Measurements from ENCODE around the gene MAGEA11. TPM values are rescaled to one million over a fixed set of nuclear protein-coding genes. Genes with fewer than 3 reads are reported as not detected.
"Not testable (repeated sequence)": the region's sequence is repeated elsewhere in the genome, so short reads cannot be mapped to it uniquely, and the experiment has no call there.

Gene MAGEA11
- total and polyA plus RNA-seq, 2 of the 4 experiments (the other 2 are of a cell fraction), result not detected

GRCh38 chrX:149757206-149758067 lies 45.6 kb downstream of the MAGEA11 start (continued):
- TF ChIP-seq MXI1 (IDR thresholded peaks at IDR 0.05; ENCODE audit: borderline replicate concordance, low read depth, low read length), result no peak

GRCh38 chrX:149758068-149758714 lies 46.3 kb downstream of the MAGEA11 start:
- Histone ChIP-seq H3K9me3 (ENCODE audit: control insufficient read depth, insufficient read depth, low read length) (no peaks in the 10 kb centered on the region; the same call in 1 of the 2 replicates), H2AFZ (replicated peaks; ENCODE audit: low read length, poor library complexity) (no peak overlapping the region), H2BK120ac (ENCODE audit: low read depth, low read length) (no peak overlapping the region), H2BK15ac (ENCODE audit: low read depth, low read length) (no peak overlapping the region), H3K79me1 (ENCODE audit: low read depth in 1 of 2, low read length in 2 of 2) (no peaks in the 10 kb centered on the region), H3K9me1 (ENCODE audit: insufficient read depth, low read length) (no peaks in the 10 kb centered on the region), H3K4me1 (ENCODE audit: control insufficient read depth, insufficient read depth, low read length) (no peaks in the 10 kb centered on the region), H3K36me3 (ENCODE audit: control insufficient read depth, insufficient read depth, low read length) (no peaks in the 10 kb centered on the region), H3K4me3 (ENCODE audit: insufficient read depth, low read depth, low read length) (no peak overlapping the region), H2AK5ac (ENCODE audit: low read depth, low read length) (no peak overlapping the region), H3K56ac (ENCODE audit: extremely low read depth, insufficient read depth, low read length) (no peak overlapping the region), H3K14ac (replicated peaks; ENCODE audit: low read depth, low read length) (no peak overlapping the region), H4K8ac (ENCODE audit: low read depth in 2 of 2, low read length in 2 of 2) (no peak overlapping the region), H3K23ac (ENCODE audit: low read depth, low read length) (no peak overlapping the region), H3K27me3 (ENCODE audit: control insufficient read depth, insufficient read depth, low read length) (no peaks in the 10 kb centered on the region), H2BK5ac (ENCODE audit: low read depth, low read length, poor library complexity, severe bottlenecking) (no peak overlapping the region), H4K91ac (ENCODE audit: insufficient read depth, low read depth, low read length) (no peak overlapping the region), H4K20me1 (ENCODE audit: insufficient read depth, low read length) (no peaks in the 10 kb centered on the region), H3K18ac (ENCODE audit: low read depth, low read length) (no peak overlapping the region), H2BK20ac (ENCODE audit: low read depth, low read length) (no peak overlapping the region), H3K9ac (ENCODE audit: low read depth, low read length) (no peak overlapping the region), H3K4me2 (ENCODE audit: low read depth, low read length) (no peak overlapping the region), H4K5ac (ENCODE audit: low read depth, low read length) (no peak overlapping the region), H3K4ac (ENCODE audit: low read depth, low read length) (no peak overlapping the region), H2AK9ac (replicated peaks; ENCODE audit: low read depth, low read length, poor library complexity) (no peak overlapping the region), H3K27ac (ENCODE audit: insufficient read depth, low read length) (no peak overlapping the region)
- no peak for DNase-seq
- ChIA-PET CTCF (no interaction called here), POLR2A (ENCODE audit: unreplicated experiment) (no interaction called here)
- TF ChIP-seq MXI1 (IDR thresholded peaks at IDR 0.05; ENCODE audit: borderline replicate concordance, low read depth, low read length), result no peak
- no TSS peak for BruUV-seq (replicated peaks)
- ATAC-seq (ENCODE audit: low read depth), result no peak
- intact Hi-C loops (cut with micrococcal nuclease) (no loop called here), dilution Hi-C loops (cut with HindIII; ENCODE audit: low sequenced_read_pairs, unreplicated experiment) (no loop called here), in situ Hi-C loops (cut with MboI; ENCODE audit: low sequenced_read_pairs) (loop anchor here (25.0 kb wide), 1 partner anchor 104 kb away; no protein-coding TSS in a partner anchor)
- WGBS, 2 experiments (ENCODE audit: extremely low coverage in 2 of 2, insufficient read length in 1 of 2), result 87% methylated on average over 10 of the region's 18 CpGs; no CpG with 5 or more reads in 1 of the 2 experiments

GRCh38 chrX:149758715-149759078 lies 46.8 kb downstream of the MAGEA11 start:
- H3K27me3 ChIP-seq (ENCODE audit: control insufficient read depth, insufficient read depth, low read length); H2AFZ ChIP-seq (replicated peaks; ENCODE audit: low read length, poor library complexity); H3K4ac ChIP-seq (ENCODE audit: low read depth, low read length); H3K14ac ChIP-seq (replicated peaks; ENCODE audit: low read depth, low read length); H4K5ac ChIP-seq (ENCODE audit: low read depth, low read length); H3K4me3 ChIP-seq (ENCODE audit: insufficient read depth, low read depth, low read length); intact Hi-C loops (cut with micrococcal nuclease); H3K36me3 ChIP-seq (ENCODE audit: control insufficient read depth, insufficient read depth, low read length); H3K27ac ChIP-seq (ENCODE audit: insufficient read depth, low read length); H2BK5ac ChIP-seq (ENCODE audit: low read depth, low read length, poor library complexity, severe bottlenecking); H3K9me3 ChIP-seq (ENCODE audit: control insufficient read depth, insufficient read depth, low read length); H2AK5ac ChIP-seq (ENCODE audit: low read depth, low read length); DNase-seq; H4K20me1 ChIP-seq (ENCODE audit: insufficient read depth, low read length); H3K23ac ChIP-seq (ENCODE audit: low read depth, low read length); H3K9ac ChIP-seq (ENCODE audit: low read depth, low read length); POLR2A ChIA-PET (ENCODE audit: unreplicated experiment); H3K79me1 ChIP-seq (ENCODE audit: low read depth in 1 of 2, low read length in 2 of 2); H3K9me1 ChIP-seq (ENCODE audit: insufficient read depth, low read length); H2BK120ac ChIP-seq (ENCODE audit: low read depth, low read length); H4K91ac ChIP-seq (ENCODE audit: insufficient read depth, low read depth, low read length); H3K56ac ChIP-seq (ENCODE audit: extremely low read depth, insufficient read depth, low read length); H2AK9ac ChIP-seq (replicated peaks; ENCODE audit: low read depth, low read length, poor library complexity); BruUV-seq (replicated peaks); H3K4me2 ChIP-seq (ENCODE audit: low read depth, low read length); H3K4me1 ChIP-seq (ENCODE audit: control insufficient read depth, insufficient read depth, low read length); H3K18ac ChIP-seq (ENCODE audit: low read depth, low read length); H4K8ac ChIP-seq (ENCODE audit: low read depth in 2 of 2, low read length in 2 of 2); CTCF ChIA-PET; H2BK20ac ChIP-seq (ENCODE audit: low read depth, low read length); H2BK15ac ChIP-seq (ENCODE audit: low read depth, low read length); ATAC-seq (ENCODE audit: low read depth); dilution Hi-C loops (cut with HindIII; ENCODE audit: low sequenced_read_pairs, unreplicated experiment): not testable (repeated sequence)
- WGBS, 2 experiments (ENCODE audit: extremely low coverage in 2 of 2, insufficient read length in 1 of 2), result no CpG with 5 or more reads among the region's 17 CpGs
- in situ Hi-C loops (cut with MboI; ENCODE audit: low sequenced_read_pairs), result loop anchor here (25.0 kb wide), 1 partner anchor 104 kb away; no protein-coding TSS in a partner anchor
